ENCODE measurements around the gene PRKCB. TPM values are rescaled to one million over a fixed set of nuclear protein-coding genes. Genes with fewer than 3 reads are reported as not detected.

The PRKCB gene
- total and polyA plus RNA-seq, 4 donors = 1.6 to 9.4 (median 4.0) TPM

DNA sequence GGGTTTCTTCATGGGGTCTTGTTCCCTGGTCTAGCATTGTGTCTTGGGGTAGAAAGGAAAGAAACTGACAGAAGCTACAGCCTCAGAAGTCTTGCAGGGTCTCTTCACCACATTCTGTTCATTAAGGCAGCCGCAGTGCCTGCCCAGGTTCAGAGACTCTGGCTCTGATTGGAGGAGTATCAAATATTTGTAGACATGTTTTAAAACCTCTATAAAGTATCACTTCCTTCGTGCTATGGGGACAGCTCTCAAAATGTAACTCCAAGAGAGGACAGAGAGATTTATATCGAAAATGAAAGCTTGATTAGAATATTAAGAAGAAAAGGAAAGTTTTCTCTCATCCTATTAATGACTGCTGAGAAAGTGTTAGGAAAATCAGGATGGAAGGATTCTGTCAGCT, 313.3 kb downstream of the PRKCB start (continued):
- TF ChIP-seq HNF4A (conservative IDR thresholded peaks at IDR 0.05) = no peak
- TF ChIP-seq, protein P1, sequence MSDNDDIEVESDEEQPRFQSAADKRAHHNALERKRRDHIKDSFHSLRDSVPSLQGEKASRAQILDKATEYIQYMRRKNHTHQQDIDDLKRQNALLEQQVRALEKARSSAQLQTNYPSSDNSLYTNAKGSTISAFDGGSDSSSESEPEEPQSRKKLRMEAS (IDR thresholded peaks at IDR 0.05) = no peak
- no peak for TF ChIP-seq GABPA (IDR thresholded peaks at IDR 0.05 in 1 of 2, conservative IDR thresholded peaks at IDR 0.05 in 1 of 2)
- no peak for TF ChIP-seq EGR1 (IDR thresholded peaks at IDR 0.05; ENCODE audit: low read depth in 2 of 2)
- no peak for TF ChIP-seq RXRA (IDR thresholded peaks at IDR 0.05)
- TF ChIP-seq NR2F2 (IDR thresholded peaks at IDR 0.05) = no peak
- TF ChIP-seq JUND (IDR thresholded peaks at IDR 0.05) = no peak
- TF ChIP-seq, protein P2, sequence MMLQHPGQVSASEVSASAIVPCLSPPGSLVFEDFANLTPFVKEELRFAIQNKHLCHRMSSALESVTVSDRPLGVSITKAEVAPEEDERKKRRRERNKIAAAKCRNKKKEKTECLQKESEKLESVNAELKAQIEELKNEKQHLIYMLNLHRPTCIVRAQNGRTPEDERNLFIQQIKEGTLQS (IDR thresholded peaks at IDR 0.05) = no peak

DNA sequence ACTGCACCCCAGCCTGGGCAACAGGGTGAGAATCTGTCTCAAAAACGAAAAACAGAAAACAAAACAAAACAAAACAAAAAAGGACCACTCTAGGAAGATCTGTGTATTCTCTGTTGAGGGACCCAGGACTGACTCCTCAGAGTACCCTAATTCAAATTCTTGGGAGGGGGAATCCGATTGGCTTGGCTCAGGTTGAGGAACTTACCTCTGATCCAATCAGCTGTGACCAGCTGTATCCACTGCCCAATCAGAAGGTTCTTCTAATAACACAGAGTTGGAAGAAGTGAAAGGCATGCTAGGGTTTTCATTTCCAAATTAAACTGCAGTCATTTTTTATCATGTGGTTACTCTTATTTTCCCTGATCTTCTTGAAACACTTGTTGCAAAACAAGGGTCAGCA, 314.5 kb downstream of the PRKCB start:
- no peaks in the 10 kb centered on the region for H3K27me3 ChIP-seq (ENCODE audit: control insufficient read depth in 4 of 4, insufficient read depth in 4 of 4, low read length in 3 of 4)
- H3K4me1 ChIP-seq (ENCODE audit: control insufficient read depth in 4 of 4, insufficient read depth in 4 of 4, low read length in 3 of 4) = no peaks in the 10 kb centered on the region
- no peak overlapping the region for H3K4me3 ChIP-seq (ENCODE audit: low read depth in 1 of 3, low read length in 3 of 3)
- H3K36me3 ChIP-seq (ENCODE audit: control insufficient read depth in 4 of 4, insufficient read depth in 3 of 4, low read depth in 1 of 4, low read length in 3 of 4) = no peaks in the 10 kb centered on the region
- H3K9me3 ChIP-seq (ENCODE audit: control insufficient read depth in 4 of 4, low read length in 3 of 4) = no peaks in the 10 kb centered on the region
- TF ChIP-seq YY1 (IDR thresholded peaks at IDR 0.05) (no peak), SP1 (IDR thresholded peaks at IDR 0.05) (no peak), EGR1 (IDR thresholded peaks at IDR 0.05; ENCODE audit: low read depth in 2 of 2) (no peak), JUND (IDR thresholded peaks at IDR 0.05) (no peak), FOXA2 (IDR thresholded peaks at IDR 0.05) (no peak), RXRA (IDR thresholded peaks at IDR 0.05) (no peak), TAF1 (conservative IDR thresholded peaks at IDR 0.05) (no peak), NR2F2 (IDR thresholded peaks at IDR 0.05) (no peak), HNF4G (IDR thresholded peaks at IDR 0.05) (no peak), HNF4A (conservative IDR thresholded peaks at IDR 0.05) (no peak), FOXA1 (IDR thresholded peaks at IDR 0.05) (no peak), GABPA (IDR thresholded peaks at IDR 0.05 in 1 of 2, conservative IDR thresholded peaks at IDR 0.05 in 1 of 2) (no peak), RAD21 (IDR thresholded peaks at IDR 0.05) (no peak)
- TF ChIP-seq, protein P1 (IDR thresholded peaks at IDR 0.05) = no peak
- TF ChIP-seq, protein P2 (IDR thresholded peaks at IDR 0.05) = no peak
- TF ChIP-seq, protein P3, sequence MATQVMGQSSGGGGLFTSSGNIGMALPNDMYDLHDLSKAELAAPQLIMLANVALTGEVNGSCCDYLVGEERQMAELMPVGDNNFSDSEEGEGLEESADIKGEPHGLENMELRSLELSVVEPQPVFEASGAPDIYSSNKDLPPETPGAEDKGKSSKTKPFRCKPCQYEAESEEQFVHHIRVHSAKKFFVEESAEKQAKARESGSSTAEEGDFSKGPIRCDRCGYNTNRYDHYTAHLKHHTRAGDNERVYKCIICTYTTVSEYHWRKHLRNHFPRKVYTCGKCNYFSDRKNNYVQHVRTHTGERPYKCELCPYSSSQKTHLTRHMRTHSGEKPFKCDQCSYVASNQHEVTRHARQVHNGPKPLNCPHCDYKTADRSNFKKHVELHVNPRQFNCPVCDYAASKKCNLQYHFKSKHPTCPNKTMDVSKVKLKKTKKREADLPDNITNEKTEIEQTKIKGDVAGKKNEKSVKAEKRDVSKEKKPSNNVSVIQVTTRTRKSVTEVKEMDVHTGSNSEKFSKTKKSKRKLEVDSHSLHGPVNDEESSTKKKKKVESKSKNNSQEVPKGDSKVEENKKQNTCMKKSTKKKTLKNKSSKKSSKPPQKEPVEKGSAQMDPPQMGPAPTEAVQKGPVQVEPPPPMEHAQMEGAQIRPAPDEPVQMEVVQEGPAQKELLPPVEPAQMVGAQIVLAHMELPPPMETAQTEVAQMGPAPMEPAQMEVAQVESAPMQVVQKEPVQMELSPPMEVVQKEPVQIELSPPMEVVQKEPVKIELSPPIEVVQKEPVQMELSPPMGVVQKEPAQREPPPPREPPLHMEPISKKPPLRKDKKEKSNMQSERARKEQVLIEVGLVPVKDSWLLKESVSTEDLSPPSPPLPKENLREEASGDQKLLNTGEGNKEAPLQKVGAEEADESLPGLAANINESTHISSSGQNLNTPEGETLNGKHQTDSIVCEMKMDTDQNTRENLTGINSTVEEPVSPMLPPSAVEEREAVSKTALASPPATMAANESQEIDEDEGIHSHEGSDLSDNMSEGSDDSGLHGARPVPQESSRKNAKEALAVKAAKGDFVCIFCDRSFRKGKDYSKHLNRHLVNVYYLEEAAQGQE (IDR thresholded peaks at IDR 0.05) = no peak
- TF ChIP-seq, protein P4, sequence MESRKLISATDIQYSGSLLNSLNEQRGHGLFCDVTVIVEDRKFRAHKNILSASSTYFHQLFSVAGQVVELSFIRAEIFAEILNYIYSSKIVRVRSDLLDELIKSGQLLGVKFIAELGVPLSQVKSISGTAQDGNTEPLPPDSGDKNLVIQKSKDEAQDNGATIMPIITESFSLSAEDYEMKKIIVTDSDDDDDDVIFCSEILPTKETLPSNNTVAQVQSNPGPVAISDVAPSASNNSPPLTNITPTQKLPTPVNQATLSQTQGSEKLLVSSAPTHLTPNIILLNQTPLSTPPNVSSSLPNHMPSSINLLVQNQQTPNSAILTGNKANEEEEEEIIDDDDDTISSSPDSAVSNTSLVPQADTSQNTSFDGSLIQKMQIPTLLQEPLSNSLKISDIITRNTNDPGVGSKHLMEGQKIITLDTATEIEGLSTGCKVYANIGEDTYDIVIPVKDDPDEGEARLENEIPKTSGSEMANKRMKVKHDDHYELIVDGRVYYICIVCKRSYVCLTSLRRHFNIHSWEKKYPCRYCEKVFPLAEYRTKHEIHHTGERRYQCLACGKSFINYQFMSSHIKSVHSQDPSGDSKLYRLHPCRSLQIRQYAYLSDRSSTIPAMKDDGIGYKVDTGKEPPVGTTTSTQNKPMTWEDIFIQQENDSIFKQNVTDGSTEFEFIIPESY (IDR thresholded peaks at IDR 0.05) = no peak
- TF ChIP-seq, protein P5, sequence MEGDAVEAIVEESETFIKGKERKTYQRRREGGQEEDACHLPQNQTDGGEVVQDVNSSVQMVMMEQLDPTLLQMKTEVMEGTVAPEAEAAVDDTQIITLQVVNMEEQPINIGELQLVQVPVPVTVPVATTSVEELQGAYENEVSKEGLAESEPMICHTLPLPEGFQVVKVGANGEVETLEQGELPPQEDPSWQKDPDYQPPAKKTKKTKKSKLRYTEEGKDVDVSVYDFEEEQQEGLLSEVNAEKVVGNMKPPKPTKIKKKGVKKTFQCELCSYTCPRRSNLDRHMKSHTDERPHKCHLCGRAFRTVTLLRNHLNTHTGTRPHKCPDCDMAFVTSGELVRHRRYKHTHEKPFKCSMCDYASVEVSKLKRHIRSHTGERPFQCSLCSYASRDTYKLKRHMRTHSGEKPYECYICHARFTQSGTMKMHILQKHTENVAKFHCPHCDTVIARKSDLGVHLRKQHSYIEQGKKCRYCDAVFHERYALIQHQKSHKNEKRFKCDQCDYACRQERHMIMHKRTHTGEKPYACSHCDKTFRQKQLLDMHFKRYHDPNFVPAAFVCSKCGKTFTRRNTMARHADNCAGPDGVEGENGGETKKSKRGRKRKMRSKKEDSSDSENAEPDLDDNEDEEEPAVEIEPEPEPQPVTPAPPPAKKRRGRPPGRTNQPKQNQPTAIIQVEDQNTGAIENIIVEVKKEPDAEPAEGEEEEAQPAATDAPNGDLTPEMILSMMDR (IDR thresholded peaks at IDR 0.05; ENCODE audit: low read depth, low read length, missing input control) = no peak
- 61% methylated on average over 2 of the region's 2 CpGs for WGBS
- no peak overlapping the region for H3K27ac ChIP-seq (ENCODE audit: low read depth in 1 of 2, low read length in 2 of 2)
- H3K9ac ChIP-seq (ENCODE audit: low read depth in 1 of 2, low read length in 2 of 2) = no peak overlapping the region
- no peak for DNase-seq (ENCODE audit: low spot score)
